ENCODE measurements around the gene POU3F1. TPM values are rescaled to one million over a fixed set of nuclear protein-coding genes. Genes with fewer than 3 reads are reported as not detected.
A peak's percentile ranks its signal among the peaks of the same experiment; 100 is the strongest.

Gene POU3F1
- total and polyA plus RNA-seq, 8 donors: 0.07 to 0.57 (median 0.08) TPM; not detected in 4

GRCh38 chr1:38003261-38004250 is 43.0 kb downstream of the POU3F1 start:
- H3K4me3 ChIP-seq: peak overlapping the region in 2 of 4 donors; percentile 52 to 60
- no peak overlapping the region for H3K27ac ChIP-seq
- TF ChIP-seq, protein P1, sequence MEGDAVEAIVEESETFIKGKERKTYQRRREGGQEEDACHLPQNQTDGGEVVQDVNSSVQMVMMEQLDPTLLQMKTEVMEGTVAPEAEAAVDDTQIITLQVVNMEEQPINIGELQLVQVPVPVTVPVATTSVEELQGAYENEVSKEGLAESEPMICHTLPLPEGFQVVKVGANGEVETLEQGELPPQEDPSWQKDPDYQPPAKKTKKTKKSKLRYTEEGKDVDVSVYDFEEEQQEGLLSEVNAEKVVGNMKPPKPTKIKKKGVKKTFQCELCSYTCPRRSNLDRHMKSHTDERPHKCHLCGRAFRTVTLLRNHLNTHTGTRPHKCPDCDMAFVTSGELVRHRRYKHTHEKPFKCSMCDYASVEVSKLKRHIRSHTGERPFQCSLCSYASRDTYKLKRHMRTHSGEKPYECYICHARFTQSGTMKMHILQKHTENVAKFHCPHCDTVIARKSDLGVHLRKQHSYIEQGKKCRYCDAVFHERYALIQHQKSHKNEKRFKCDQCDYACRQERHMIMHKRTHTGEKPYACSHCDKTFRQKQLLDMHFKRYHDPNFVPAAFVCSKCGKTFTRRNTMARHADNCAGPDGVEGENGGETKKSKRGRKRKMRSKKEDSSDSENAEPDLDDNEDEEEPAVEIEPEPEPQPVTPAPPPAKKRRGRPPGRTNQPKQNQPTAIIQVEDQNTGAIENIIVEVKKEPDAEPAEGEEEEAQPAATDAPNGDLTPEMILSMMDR (IDR thresholded peaks at IDR 0.05): no peak
- no peak for FAIRE-seq
- intact Hi-C loops (cut with DNase I): no loop called here
- whole genome bisulfite sequencing, 2 donors: 86 to 94% methylated on average over 8 of the region's 8 CpGs
- no peak for ATAC-seq
- H3K4me1 ChIP-seq: peaks cover 0 to 21% (median 0%) of the 10 kb centered on the region in 3 donors
- H3K27me3 ChIP-seq: no peaks in the 10 kb centered on the region
- DNase-seq: no peak
- no peaks in the 10 kb centered on the region for H3K36me3 ChIP-seq
- H3K9me3 ChIP-seq: no peaks in the 10 kb centered on the region

DNA sequence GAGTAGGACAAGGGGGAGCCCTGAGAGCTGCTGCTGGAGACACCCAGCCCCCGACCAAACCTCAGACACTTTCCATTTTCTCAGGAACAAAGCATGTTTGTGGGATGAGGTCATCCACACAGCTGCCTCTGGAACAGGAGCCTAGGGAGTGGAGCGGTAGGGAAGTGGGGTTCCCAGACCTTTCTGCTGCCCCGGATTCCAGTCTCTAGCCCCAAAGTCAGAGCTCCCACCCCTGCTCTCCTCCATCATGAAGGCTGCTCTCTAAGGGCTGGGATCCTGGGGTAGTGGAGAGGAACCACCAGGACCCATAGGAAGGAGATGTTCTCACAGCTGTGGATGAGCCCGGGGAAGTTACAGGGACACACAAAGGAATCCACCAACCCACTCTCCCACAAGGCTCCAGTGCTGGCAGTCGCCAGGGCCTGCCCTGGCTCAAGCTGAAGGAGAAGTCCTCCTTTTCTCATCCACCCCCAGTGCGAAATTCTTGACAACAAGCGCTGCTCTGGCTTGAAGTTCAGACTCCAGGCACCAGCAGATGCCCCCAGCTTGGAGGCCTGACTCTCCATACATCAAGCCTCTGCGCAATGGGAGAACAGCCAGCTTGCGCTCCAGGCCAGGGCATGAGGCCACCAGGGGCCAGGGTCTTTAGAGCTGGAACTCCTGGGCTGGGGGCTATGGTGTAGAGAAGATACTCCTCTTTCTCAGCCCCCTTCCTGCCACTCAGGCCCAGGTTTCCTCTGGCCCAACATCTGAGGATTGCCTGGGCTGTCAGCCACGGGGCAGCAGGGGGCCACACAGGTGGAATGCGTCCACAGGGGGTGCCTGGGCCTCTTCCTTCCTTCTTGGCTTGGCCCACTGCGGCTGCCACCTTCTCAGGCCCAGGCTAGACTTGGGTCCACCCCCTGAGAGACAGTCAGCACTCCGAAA is 45.8 kb downstream of the POU3F1 start:
- no peaks in the 10 kb centered on the region for H3K36me3 ChIP-seq
- peak overlapping the region in 3 of 4 donors; percentile 38 to 81 (median 70) for H3K27ac ChIP-seq
- H3K4me1 ChIP-seq: peaks cover 0 to 21% (median 0%) of the 10 kb centered on the region in 3 donors
- TF ChIP-seq, protein P1 (IDR thresholded peaks at IDR 0.05): no peak
- no peak for DNase-seq
- H3K9me3 ChIP-seq: no peaks in the 10 kb centered on the region
- no peak for FAIRE-seq
- WGBS, 2 donors: 70 to 76% methylated on average over 13 of the region's 13 CpGs
- no peak overlapping the region for H3K4me3 ChIP-seq
- intact Hi-C loops (cut with DNase I): no loop called here
- H3K27me3 ChIP-seq: no peaks in the 10 kb centered on the region
- peak in 1 of 4 donors; percentile 5 for ATAC-seq

DNA sequence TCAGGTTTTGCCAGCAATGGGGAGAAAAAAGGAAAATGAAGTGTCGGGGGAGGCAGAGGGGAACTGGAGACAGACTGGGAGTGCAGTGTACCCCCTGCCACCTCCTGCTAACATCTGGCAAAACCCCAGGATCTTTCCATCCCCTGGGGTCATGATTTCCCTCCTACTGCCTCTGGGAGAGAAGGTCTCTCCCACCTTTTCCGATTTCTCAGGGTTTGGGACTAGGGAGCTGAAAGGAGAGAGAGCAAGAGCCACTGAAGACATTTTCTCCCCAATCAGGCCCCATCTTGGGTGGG is 46.4 kb downstream of the POU3F1 start:
- no peaks in the 10 kb centered on the region for H3K36me3 ChIP-seq
- FAIRE-seq (no peak), DNase-seq (no peak), ATAC-seq (no peak)
- no peak overlapping the region for H3K4me3 ChIP-seq
- peaks cover 0 to 22% (median 2%) of the 10 kb centered on the region in 3 donors for H3K4me1 ChIP-seq
- no peaks in the 10 kb centered on the region for H3K27me3 ChIP-seq
- H3K27ac ChIP-seq: peak overlapping the region; percentile 22 to 81 (median 54)
- intact Hi-C loops (cut with DNase I): no loop called here
- no peaks in the 10 kb centered on the region for H3K9me3 ChIP-seq
- WGBS, 2 donors: 80 to 87% methylated on average over 2 of the region's 2 CpGs
- TF ChIP-seq, protein P1 (IDR thresholded peaks at IDR 0.05): no peak

GRCh38 chr1:37999430-38000232 is 47.0 kb downstream of the POU3F1 start:
- DNase-seq (peak in 3 of 6 donors; percentile 45 to 62 (median 49)), FAIRE-seq (no peak), ATAC-seq (peak in 2 of 4 donors; percentile 35 to 40)
- WGBS, 2 donors: 39 to 42% methylated on average over 9 of the region's 9 CpGs
- Histone ChIP-seq H3K4me3 (no peak overlapping the region), H3K27ac (peak overlapping the region; percentile 22 to 81 (median 54)), H3K4me1 (peaks cover 4 to 27% (median 8%) of the 10 kb centered on the region in 3 donors), H3K27me3 (no peaks in the 10 kb centered on the region), H3K36me3 (no peaks in the 10 kb centered on the region), H3K9me3 (no peaks in the 10 kb centered on the region)
- intact Hi-C loops (cut with DNase I): no loop called here
- TF ChIP-seq, protein P1 (IDR thresholded peaks at IDR 0.05): no peak
